HG03558 (cell line): ENCODE results near the gene RIPOR3.
"Not testable (repeated sequence)": the region's sequence is repeated elsewhere in the genome, so short reads cannot be mapped to it uniquely, and the experiment has no call there.

Experiments used
- ATAC-seq: cut with Tn5 transposase; IDR thresholded peaks from one replicate; pipeline ENCODE4 v1.9.1; 2021; ENCODE audit warnings: moderate number of reproducible peaks; ENCODE audit not compliant: unreplicated experiment; ENCODE audit errors: extremely low read depth

The RIPOR3 gene

DNA sequence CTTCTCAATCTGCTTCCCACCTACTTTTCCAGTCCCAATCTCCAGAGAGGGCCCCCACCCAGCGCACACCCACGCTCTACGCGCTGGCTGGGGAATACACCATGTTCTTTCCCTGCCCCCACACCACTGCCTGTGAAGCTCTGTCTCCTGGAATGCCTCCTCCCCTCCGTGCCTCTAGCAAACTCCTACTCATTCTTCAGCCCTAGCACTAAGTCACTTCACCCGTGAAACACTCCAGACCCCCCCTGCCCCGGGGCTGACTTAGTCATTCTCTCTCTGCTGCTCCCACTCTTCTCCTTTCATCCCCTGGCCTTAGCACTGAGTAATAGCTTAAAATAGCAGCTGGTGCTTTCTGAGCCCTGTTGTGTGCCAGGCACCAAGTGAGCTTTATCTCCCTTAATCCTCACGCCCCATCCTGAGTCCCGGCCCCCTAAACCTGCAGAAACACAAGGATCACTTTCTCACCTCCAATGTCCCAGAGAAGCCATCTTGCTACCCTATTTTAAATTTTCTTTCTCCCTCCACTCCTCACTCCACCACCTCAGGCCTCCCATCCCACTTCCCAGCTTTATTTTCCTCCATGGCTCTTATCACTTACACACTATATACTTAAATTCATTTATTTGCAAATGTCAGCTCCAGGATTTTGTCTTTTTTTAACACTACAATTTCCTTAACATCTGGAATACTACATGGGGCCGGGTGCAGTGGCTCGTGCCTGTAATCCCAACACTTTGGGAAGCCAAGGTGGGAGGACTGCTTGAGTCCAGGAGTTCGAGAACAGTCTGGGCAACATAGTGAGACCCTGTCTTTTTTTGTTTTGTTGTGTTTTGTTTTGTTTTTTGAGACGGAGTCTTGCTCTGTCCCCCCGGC is 33.7 kb upstream of the RIPOR3 start:
- no peak for ATAC-seq

DNA sequence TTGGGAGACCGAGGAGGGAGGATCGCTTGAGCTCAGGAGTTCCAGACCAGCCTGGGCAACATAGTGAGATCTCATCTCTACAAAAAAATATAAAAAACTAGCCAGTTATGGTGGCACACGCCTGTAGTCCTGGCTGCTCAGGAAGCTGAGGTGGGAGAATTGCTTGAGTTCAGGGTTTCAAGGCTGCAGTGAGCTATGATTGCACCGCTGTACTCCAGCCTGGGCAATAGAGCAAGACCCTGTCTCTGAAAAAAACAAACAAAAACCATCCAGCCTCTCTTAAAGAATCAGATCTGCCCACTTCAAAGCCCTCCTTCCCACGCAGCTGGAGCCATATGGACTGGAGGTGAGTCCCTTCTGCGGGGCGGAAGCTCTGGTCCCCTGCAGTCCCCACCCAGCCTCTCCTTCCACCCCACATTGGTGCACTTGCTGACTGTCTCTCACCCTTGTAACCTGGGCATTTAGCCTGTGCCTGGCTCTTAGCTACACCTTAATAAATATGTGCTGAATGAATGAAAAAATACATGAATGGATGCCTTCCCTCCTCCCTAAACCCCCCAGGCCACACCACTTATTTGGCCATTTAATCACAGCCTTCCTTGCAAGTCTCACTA is 32.9 kb upstream of the RIPOR3 start:
- no peak for ATAC-seq

DNA sequence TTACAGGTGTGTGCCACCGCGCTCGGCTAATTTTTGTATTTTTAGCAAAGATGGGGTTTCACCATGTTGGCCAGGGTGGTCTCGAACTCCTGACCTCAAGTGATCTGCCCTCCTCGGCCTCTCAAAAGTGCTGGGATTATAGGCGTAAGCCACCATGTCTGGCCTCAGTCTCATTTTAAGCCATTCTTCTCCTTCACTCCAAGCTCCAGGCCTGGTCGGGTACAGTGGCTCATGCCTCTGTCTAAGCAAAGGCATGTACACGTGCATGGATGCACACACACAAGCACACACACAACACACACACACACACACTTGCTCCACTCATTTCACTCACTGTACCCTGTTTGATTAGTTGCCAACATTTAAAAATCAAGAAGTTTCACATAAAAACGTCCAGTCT is 32.3 kb upstream of the RIPOR3 start:
- no peak for ATAC-seq

DNA sequence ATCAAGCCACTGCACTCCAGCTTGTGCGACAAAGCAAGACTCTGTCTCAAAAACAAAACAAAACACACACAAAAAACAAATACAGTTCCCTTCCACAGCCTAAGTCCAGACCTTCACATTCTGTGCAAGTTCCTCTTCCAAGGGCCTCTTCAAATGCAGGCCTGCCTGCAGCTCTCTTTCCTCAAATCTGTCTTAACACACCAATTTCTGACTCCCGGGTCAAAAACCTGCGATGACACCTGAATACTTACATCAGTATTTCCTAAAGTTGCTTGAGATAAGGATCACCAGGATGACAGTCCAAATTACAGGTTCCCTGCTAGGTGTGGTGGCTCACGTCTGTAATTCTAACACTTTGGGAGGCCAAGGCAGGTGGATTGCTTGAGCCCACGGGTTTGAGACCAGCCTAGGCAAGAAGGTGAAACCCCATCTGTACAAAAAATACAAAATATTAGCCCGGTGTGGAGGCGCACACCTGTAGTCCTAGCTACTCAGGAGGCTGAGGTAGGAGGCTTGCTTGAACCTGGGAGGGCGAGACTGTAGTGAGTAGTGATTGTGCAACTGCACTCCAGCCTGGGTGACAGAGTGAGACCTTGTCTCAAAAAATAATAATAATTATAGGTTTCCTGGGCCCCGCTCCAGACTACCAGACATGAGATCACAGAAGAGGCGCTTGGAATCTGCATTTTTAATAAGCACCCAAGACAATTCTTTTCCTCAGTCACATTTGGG is 31.2 kb upstream of the RIPOR3 start:
- no peak for ATAC-seq

DNA sequence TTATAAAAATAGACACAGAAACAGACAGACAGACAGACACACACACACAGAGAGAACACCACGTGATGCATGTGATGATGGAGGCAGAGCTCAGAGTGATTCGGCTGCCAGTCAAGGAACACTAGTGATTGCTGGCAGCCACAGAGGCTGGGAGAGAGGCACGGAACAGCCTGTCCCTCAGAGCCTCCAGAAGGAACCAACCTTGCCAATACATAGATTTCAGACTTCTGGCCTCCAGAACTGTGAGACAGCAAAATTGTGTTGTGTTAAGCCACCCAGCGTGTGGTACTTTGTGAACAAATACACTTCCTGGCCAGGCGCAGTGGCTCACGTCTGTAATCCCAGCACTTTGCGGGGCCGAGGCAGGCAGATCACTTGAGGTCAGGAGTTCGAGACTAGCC is 30.5 kb upstream of the RIPOR3 start:
- ATAC-seq, result no peak

DNA sequence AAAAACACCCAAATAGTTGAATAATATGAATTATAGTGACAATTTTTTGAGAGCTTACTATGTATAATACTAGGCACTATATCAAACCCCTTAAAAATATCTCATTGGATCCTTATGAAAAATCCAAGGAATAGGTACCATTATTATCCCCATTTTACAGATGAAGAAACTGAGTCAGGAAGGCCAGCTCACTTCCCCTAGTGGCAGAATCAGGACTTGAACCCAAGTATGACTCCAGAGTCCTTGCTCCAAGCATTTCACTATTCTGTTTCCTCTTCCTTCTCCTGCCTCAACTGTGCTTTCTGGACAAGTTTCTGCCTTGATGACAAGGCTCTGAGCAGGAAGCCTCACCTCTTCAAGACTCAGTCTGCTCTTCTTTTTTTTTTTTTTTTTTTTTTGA is 29.2 kb upstream of the RIPOR3 start:
- ATAC-seq, result no peak

DNA sequence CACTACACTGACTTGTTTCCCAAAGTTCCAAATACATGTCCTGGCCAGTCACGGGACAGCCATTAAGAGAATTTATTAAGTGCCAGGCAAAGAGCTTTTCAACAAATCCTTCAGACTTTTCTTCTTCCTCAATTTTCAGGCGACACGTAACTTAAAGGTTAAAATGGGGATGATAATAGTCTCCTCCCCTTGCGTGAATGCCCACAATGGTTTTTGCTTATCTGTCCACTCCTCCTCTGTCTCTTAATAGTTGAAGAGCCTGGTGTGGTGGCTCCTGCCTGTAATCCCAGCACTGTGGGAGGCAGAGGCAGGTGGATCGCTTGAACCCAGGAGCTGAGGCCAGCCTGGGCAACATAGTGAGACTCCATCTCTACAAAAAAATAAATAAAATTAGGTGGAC is 28.7 kb upstream of the RIPOR3 start:
- ATAC-seq, result no peak

DNA sequence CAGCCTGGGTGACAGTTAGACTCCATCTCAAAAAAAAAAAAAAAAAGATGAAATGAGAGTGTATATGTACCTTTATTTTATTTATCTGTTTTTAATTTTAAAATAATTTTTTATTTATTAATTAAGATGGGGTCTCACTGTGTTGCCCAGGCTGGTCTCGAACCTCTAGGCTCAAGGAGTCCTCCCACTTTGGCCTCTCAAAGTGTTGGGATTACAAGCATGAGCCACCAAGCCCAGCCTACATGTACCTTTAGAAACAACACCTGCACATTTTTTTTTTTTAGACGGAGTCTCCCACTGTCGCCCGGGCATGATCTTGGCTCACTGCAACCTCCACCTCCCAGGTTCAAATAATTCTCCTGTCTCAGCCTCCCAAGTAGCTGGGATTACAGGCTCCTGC is 28.0 kb upstream of the RIPOR3 start:
- ATAC-seq, result no peak

DNA sequence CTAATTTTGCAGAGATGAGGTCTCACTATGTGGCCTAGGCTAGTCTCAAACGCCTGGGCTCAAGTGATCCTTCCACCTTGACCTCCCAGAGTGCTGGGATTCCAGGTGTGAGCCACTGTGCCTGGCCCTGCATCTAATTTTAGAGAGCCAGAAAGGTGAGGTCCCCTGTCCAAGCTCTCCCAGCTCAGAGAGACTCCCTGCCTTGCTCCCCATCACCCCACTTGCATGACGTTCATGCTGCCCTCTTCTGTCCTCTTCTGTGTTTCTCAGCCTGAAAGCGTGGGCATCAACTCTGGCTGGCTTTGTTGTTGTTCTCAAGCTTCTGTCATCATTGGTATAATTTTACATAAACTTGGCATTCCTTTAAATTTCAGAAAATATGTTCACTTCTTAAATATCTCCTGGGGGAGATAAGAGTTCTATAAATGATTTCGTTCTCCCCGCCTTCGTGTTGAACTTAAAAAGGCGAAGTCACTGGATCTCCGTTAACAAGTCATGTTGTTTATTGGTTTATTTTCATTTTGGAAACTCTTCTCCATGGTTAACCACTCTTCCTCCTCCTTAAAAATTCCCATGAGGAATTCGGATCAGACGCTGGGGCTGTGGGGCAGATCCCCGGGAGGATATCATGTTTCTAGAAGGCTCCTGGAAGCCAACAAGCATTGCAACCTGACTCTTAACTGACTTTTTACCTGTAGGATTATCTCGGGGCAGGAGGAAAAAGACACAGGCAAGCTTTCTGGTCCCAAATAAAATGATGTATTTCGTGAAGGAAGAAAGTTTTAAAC is 26.8 kb upstream of the RIPOR3 start:
- no peak for ATAC-seq

DNA sequence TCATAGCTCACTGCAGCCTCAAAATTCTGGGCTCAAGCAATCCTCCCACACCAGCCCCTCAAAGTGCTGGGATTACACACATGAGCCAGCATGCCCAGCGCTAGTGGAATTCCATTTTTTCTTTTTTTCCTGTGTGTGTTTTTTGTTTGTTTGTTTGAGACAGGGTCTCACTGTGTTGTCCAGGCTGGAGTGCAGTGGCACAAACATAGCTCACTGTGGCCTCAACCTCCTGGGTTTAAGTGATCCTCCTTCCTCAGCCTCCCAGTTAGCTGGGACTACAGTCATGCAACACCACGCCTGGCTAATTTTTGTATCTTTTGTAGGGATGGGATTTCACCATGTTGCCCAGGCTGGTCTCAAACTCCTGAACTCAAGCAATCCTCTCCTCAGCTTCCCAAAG is 26.0 kb upstream of the RIPOR3 start:
- ATAC-seq, result no peak

DNA sequence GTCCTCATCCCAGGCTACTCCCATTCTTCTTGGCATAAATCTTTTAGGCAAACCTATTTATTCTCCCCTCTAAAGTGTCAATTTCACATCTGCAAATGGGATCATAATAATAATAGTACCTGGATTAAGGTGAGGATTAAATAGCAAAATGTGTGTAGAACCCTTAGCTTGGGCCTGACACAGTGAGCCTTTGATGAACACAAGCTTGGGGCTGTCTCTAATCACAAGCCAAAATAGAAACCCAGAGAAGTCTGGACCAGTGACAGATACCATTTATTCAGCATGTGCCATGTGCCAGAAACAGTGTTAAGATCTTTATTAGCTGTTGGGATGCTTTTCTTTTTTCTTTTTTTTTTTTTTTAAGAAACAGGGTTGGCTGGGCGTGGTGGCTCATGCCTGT is 25.2 kb upstream of the RIPOR3 start:
- ATAC-seq, result no peak

DNA sequence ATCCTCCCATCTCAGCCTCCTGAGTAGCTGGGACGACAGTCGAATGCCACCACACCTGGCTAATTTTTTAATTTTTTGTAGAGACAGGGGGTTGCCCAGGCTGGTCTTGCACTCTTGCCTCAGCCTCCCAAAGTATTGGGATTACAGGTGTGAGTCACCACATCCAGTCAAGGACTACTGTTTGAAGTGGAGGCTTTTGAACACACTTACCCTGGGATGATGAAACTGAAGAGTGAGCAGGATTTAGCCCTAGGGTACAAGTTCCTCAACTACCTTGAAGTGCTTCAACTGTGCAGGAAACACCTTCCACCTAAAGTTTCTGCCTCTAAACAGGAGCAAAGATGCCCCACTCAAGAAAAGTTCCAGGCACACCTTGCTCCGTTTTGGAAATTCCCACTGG is 24.4 kb upstream of the RIPOR3 start:
- no peak for ATAC-seq

DNA sequence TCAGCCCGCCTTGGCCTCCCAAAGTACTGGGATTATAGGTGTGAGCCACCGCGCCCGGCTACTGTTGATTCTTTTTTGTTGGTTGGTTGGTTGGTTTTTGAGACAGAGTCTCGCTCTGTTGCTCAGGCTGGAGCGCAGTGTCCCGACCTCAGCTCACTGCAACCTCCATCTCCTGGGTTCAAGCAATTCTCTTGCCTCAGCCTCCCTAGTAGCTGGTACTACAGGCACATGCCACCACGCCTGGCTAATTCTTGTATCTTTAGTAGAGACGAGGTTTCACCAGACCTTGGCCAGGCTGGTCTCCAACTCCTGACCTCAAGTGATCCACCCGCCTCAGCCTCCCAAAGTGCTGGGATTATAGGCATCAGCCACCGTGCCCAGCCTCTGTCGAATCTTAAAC is 23.1 kb upstream of the RIPOR3 start:
- ATAC-seq, result not testable (repeated sequence)

DNA sequence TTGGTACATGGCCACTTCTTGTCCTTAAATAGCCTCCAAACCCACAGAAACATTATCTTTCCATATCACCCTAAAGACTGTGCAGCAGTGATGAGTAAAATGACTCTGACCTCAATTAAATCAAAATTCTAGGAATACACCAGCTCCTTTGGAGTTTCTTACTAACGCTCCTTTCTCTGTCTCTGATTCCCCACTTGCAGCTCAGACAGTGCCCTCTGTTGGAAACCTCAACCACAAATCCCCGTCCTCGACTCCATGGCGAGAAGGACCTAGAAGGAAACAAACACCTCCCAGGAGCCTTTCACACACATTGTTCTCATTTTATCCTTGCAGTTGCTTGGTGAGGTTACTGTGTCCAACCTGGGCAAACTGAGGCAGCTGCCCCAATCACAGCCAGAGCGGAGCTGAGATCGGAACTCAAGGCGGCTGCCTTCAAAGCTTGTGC is 22.3 kb upstream of the RIPOR3 start:
- ATAC-seq, result no peak

DNA sequence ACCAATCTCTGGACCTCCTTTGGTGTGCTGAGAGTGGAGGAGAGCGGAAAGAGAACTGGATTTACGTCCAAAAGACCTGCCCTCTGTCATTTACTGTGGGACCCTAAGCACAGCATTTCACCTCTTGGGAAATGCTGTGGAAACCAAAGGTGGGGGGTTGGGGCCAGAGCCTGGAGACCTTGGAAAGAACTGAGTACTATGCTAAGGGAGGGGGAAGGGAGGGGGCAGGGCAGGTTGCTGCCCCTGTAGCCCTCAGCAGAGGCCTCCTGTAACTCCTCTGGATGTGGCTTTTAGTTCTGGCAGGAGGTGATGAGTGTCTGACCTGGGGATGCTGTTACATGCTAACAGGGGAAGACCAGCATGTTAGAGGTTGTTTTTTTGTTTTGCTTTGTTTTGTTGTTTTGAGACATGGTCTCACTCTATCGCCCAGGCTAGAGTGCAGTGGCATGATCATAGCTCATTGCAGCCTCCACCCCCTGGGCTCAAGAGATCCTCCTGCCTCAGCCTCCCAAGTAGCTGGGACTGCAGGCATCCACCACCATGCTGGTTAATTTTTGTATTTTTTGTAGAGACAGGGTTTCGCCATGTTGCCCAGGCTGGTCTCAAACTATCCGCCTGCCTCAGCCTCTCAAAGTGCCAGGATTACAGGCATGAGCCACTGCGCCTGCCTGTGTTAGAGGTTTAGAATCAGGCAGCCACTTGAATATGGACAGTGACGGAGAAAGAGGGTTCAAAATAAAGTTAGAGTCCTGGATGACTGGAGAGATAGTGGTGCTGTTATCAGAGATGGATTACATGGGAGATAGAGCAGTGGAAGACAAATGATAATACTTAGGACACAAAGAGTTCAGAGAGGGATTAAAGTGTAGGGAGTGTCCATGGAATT is 21.7 kb upstream of the RIPOR3 start:
- no peak for ATAC-seq

DNA sequence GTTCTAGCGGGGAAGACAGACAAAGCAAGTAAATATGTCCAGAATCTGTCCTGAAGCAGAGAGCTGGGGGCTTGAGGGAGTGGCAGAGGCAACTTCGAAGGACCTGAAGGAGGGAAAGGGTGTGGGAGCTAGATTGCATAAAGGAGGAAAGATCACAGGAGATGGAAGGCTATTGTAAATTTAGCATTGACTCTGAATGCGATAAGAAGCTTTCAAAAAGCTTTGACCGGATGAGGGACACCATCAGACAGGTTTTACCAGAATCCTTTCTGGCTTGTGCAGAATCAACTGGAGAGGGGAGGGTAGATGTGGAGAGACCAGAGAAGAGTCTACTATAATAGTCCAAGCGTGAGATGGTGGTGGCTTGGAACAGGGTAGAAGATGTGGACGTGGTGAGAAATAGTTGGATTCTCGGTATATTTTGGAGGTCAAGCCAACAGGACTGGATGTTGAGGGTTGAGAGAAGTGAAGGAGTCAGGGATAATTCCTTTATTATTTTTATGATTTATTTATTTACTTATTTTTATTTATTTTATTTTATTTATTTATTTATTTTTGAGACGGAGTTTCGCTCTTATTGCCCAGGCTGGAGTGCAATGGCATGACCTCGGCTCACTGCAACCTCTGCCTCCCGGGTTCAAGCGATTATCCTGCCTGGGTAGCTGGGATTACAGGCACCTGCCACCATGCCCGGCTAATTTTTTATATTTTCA is 19.9 kb upstream of the RIPOR3 start:
- ATAC-seq, result no peak

DNA sequence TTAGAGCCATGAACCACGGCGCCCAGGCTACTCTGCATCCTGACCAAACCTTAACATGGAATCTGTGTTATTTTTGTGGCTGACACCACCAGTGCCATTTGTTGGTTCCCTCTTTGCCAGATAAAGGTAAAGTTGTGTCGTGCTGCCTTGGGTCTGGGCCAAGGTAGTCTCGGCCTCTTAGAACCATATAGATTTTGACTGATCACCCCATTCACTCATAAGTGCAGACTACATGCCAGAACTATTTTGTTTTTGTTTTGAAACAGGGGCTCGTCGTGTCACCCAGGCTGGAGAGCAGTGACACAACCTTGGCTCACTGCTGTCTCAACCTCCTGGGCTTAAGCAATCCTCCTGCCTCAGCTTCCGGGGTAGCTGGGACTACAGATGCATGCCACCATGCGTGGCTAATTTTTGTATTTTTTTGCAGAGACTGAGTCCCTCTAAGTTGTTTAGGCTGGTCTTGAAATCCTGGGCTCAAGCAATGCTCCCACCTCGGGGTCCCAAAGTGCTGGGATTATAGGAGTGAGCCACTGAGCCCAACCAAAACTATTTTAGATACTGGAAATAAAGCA is 19.2 kb upstream of the RIPOR3 start:
- ATAC-seq, result no peak

DNA sequence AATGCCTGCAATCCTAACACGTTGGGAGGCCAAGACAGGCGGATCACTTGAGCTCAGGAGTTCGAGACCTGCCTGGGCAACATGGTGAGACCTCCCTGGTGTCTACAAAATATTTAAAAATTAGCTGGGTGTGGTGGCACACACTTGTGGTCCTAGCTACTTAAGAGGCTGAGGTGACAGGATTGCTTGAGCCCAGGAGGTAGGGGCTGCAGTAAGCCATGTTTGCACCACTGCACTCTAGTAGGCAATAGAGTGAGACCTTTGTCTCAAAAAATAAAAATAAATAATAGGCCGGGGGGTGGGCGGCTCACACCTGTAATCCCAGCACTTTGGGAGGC is 18.3 kb upstream of the RIPOR3 start:
- no peak for ATAC-seq
